OCI-LY1 (cell line): ENCODE data around the gene ALCAM.

ENCODE experiments used
- EZH2 ChIP-seq: fragments of 200-600 bp; sonication (generic), shearing (Covaris generic); IDR thresholded peaks from 2 replicates; pipeline ENCODE4 v1.8.0; 2017; ENCODE audit warnings: borderline replicate concordance, mixed run types, mild to moderate bottlenecking, antibody characterized with exemption, low read length, moderate library complexity, mixed read lengths
- TF ChIP-seq, protein P1 (sequence below): fragments of 200-600 bp; sonication (generic), shearing (Covaris generic); IDR thresholded peaks from 2 replicates; pipeline ENCODE4 v1.5.1; 2017; ENCODE audit warnings: mild to moderate bottlenecking, antibody characterized with exemption, low read length, moderate library complexity, mixed read lengths

DNA sequence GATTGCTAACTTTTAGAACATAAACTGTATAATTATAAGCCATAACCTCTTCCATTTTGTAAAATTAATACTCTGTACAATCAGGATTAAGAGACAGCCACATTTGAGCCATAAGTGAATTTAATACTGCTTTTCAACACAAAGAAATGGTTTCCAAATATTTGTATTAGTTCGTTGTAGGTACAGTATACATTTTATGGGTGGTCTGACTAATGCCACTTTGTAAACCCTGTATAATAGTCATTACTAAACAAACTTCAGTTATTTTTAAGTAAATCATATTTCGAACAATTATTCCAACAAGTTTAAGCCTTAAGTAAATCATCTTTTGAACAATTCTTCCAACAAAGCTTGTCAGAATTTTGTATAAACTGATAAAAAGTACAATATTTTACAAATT lies 11.0 kb downstream of the ALCAM start:
- TF ChIP-seq, protein P1, sequence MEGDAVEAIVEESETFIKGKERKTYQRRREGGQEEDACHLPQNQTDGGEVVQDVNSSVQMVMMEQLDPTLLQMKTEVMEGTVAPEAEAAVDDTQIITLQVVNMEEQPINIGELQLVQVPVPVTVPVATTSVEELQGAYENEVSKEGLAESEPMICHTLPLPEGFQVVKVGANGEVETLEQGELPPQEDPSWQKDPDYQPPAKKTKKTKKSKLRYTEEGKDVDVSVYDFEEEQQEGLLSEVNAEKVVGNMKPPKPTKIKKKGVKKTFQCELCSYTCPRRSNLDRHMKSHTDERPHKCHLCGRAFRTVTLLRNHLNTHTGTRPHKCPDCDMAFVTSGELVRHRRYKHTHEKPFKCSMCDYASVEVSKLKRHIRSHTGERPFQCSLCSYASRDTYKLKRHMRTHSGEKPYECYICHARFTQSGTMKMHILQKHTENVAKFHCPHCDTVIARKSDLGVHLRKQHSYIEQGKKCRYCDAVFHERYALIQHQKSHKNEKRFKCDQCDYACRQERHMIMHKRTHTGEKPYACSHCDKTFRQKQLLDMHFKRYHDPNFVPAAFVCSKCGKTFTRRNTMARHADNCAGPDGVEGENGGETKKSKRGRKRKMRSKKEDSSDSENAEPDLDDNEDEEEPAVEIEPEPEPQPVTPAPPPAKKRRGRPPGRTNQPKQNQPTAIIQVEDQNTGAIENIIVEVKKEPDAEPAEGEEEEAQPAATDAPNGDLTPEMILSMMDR = no peak
- no peak for TF ChIP-seq EZH2
